ENCODE results near the gene FAIM2.

- TF ChIP-seq CTCF (IDR thresholded peaks at IDR 0.05) (no peak), POLR2A (IDR thresholded peaks at IDR 0.05) (peak in 3 of 4 donors; percentile 18 to 74 (median 53)), POLR2AphosphoS5 (IDR thresholded peaks at IDR 0.05) (peak; percentile 58 to 92), EP300 (IDR thresholded peaks at IDR 0.05) (no peak)
These were observed 75.3 kb downstream of the FAIM2 start, which contains the start of gene NCKAP5L for GRCh38 chr12:49828133-49829091.

Measured in upper lobe of left lung (tissue), 4 donors.